T-cell (primary cell): ENCODE data around the gene KRT4. TPM values are rescaled to one million over a fixed set of nuclear protein-coding genes. Genes with fewer than 3 reads are reported as not detected.

ENCODE experiments used
- ATAC-seq, 4 experiments: fragments of 200-7000 bp in 3 of 4; fragments of 150-1000 bp in 1 of 4; cut with Tn5 transposase; replicated peaks in 1 of 4; 1 replicate in 3 of 4; 2 replicates in 1 of 4; pipeline ENCODE4 v1.10.0; 2021; ENCODE audit warnings: moderate library complexity in 3 of 4, mild to moderate bottlenecking in 2 of 4, moderate number of reproducible peaks in 1 of 4
- CTCF ChIA-PET, 2 donors: fragments of 300-600 bp; sonication (Branson Sonifier 250); formaldehyde crosslinking; loops; one replicate each; lab custom pipeline; 2022; ENCODE audit warnings: antibody characterized with exemption in 2 of 2; lab: Charles Lee
- POLR2A ChIA-PET, 2 donors: fragments of 300-600 bp; sonication (Branson Sonifier 250); formaldehyde crosslinking; loops; one replicate each; lab custom pipeline; 2022; ENCODE audit warnings: antibody characterized with exemption in 2 of 2; lab: Charles Lee
- DNase-seq, 35 experiments: peaks; one replicate each; pipeline versions ENCODE4 v3.0.0 to v3.0.0-alpha.2; 2013 to 2023
- H3K27ac ChIP-seq: one replicate; pipeline ENCODE4 v1.5.1; 2013; ENCODE audit warnings: low read length
- H3K27me3 ChIP-seq, 2 experiments: replicated peaks in 1 of 2; 1 replicate in 1 of 2; 2 replicates in 1 of 2; pipeline versions ENCODE4 v1.6.1 to v1.7.0; 2013; ENCODE audit warnings: low read length in 1 of 2, mixed read lengths in 1 of 2; ENCODE audit not compliant: control insufficient read depth in 2 of 2, insufficient read depth in 2 of 2; ENCODE audit errors: extremely low read depth in 1 of 2
- H3K36me3 ChIP-seq, 2 donors: 1 replicate in 1 of 2; 2 replicates in 1 of 2; pipeline versions ENCODE4 v1.6.1 to v1.7.0; 2013; ENCODE audit warnings: low read length in 1 of 2; ENCODE audit not compliant: control insufficient read depth in 2 of 2, insufficient read depth in 1 of 2; ENCODE audit errors: extremely low read depth in 1 of 2
- H3K4me1 ChIP-seq, 2 experiments: 1 replicate in 1 of 2; 2 replicates in 1 of 2; pipeline versions ENCODE4 v1.6.1 to v1.7.0; 2013; ENCODE audit warnings: low read length in 2 of 2, mixed read lengths in 1 of 2; ENCODE audit not compliant: insufficient read depth in 2 of 2, control insufficient read depth in 1 of 2; ENCODE audit errors: extremely low read depth in 1 of 2
- H3K4me3 ChIP-seq, 2 donors: 1 replicate in 1 of 2; 2 replicates in 1 of 2; pipeline versions ENCODE4 v1.5.1 to v1.7.0; 2013; ENCODE audit warnings: mild to moderate bottlenecking in 2 of 2, low read length in 1 of 2, moderate library complexity in 1 of 2; ENCODE audit not compliant: control insufficient read depth in 1 of 2; ENCODE audit errors: extremely low read depth in 1 of 2
- H3K9me3 ChIP-seq: 2 replicates; pipeline ENCODE4 v1.7.0; 2013
- H3K27ac Mint-ChIP-seq, 2 donors: one replicate each; pipeline ENCODE4 v1.8.0; 2020 to 2021; ENCODE audit warnings: mild to moderate bottlenecking in 2 of 2, mixed read lengths in 2 of 2
- H3K27me3 Mint-ChIP-seq, 2 donors: one replicate each; pipeline ENCODE4 v1.8.0; 2021 to 2022; ENCODE audit warnings: mixed read lengths in 2 of 2
- H3K36me3 Mint-ChIP-seq: one replicate; pipeline ENCODE4 v1.8.0; 2021; ENCODE audit warnings: mixed read lengths
- H3K4me1 Mint-ChIP-seq, 3 donors: one replicate each; pipeline ENCODE4 v1.8.0; 2020 to 2022; ENCODE audit warnings: mixed read lengths in 3 of 3, mild to moderate bottlenecking in 1 of 3
- H3K4me3 Mint-ChIP-seq, 3 donors: one replicate each; pipeline ENCODE4 v1.8.0; 2020 to 2022; ENCODE audit warnings: mild to moderate bottlenecking in 3 of 3, mixed read lengths in 3 of 3, moderate library complexity in 3 of 3
- H3K9me3 Mint-ChIP-seq, 3 donors: one replicate each; pipeline ENCODE4 v1.8.0; 2020 to 2022; ENCODE audit warnings: mixed read lengths in 3 of 3
- WGBS: methylation state at CpG from one replicate; pipeline ENCODE4 v1.1.5; 2013; ENCODE audit warnings: missing lambda C conversion rate; ENCODE audit not compliant: insufficient coverage; 5-methylcytosine and 5-hydroxymethylcytosine counted together
- total RNA-seq, 35 experiments: library from RNA in 6 of 35; stranded (reverse) in 6 of 35; fragments of 120-200 nt in 1 of 35; gene quantifications; one replicate each; pipeline versions ENCODE4 v1.2.1 to v1.2.4 and lab custom pipeline; 2013 to 2026

KRT4 gene
- total RNA-seq, 5 donors from 2014 or later (not counting 1 experiment from before 2014, with no cell fraction given): not detected

GRCh38 chr12:52846356-52846970 lies 32.5 kb upstream of the KRT4 start:
- POLR2A ChIA-PET: no interaction called here
- CTCF ChIA-PET: no interaction called here
- H3K36me3 Mint-ChIP-seq: no peaks in the 10 kb centered on the region
- DNase-seq (no peak), ATAC-seq (no peak)
- Histone ChIP-seq H3K27me3 (peaks cover 0 to 28% of the 10 kb centered on the region in 2 experiments), H3K9me3 (no peaks in the 10 kb centered on the region), H3K27ac (no peak overlapping the region), H3K4me1 (no peaks in the 10 kb centered on the region), H3K36me3 (no peaks in the 10 kb centered on the region), H3K4me3 (no peak overlapping the region)
- no peak overlapping the region for H3K4me3 Mint-ChIP-seq
- 74% methylated on average over 6 of the region's 8 CpGs for whole genome bisulfite sequencing
- peaks cover 8% of the 10 kb centered on the region in 2 donors for H3K27me3 Mint-ChIP-seq
- peaks cover 0 to 4% (median 4%) of the 10 kb centered on the region in 3 donors for H3K4me1 Mint-ChIP-seq
- no peak overlapping the region for H3K27ac Mint-ChIP-seq
- H3K9me3 Mint-ChIP-seq: no peaks in the 10 kb centered on the region

DNA sequence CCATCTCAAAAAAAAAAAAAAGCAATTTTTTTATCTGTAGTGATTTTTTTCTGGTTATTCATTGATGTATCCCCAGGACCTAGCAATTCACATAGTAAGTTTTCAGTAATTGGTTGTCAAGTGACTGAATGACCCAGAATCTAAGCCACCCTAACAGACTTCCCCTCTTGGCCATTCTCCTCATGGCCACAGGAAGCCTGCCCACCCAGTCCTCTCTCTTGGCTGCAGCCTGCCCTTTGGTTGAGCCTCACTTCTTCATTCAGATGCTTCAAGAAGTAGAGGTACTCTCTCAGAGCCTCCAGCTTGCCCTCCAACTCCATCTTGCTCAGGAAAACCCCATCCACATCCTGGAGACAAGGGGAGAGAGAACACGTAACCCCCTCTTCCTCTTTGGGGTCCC lies 32.0 kb upstream of the KRT4 start:
- ChIA-PET POLR2A (no interaction called here), CTCF (interaction anchor here in 1 of 2 donors (0.7 kb wide), 1 partner anchor 327 kb away, joined by 4 read pairs; no protein-coding TSS in a partner anchor)
- peaks cover 0 to 26% of the 10 kb centered on the region in 2 experiments for H3K27me3 ChIP-seq
- no peaks in the 10 kb centered on the region for H3K4me1 ChIP-seq
- DNase-seq: no peak
- no peaks in the 10 kb centered on the region for H3K36me3 Mint-ChIP-seq
- H3K27ac Mint-ChIP-seq: no peak overlapping the region
- no peak overlapping the region for H3K4me3 Mint-ChIP-seq
- no peaks in the 10 kb centered on the region for H3K36me3 ChIP-seq
- peaks cover 8% of the 10 kb centered on the region in 2 donors for H3K27me3 Mint-ChIP-seq
- WGBS: no CpG with 5 or more reads among the region's 1 CpG
- no peak for ATAC-seq
- H3K4me1 Mint-ChIP-seq: peaks cover 0 to 5% (median 4%) of the 10 kb centered on the region in 3 donors
- no peak overlapping the region for H3K27ac ChIP-seq
- no peaks in the 10 kb centered on the region for H3K9me3 ChIP-seq
- no peaks in the 10 kb centered on the region for H3K9me3 Mint-ChIP-seq
- H3K4me3 ChIP-seq: no peak overlapping the region

DNA sequence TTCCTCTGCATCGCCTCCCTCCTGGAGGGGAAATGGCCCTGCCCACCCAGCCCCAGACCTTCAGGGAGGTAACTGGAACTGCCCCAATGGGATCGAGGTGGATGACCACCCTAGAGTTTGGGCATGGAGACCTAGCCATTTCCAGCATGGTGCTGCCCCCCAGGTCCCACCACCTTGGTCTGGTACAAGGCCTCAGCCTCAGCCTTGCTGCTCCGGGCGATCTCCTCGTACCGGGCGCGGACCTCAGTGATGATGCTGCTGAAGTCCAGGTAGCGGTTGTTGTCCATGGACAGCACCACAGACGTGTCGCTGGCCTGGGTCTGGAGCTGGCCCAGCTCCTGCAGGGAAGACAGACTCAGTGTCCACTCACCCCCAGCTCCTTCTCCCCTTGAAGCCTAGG lies 30.5 kb upstream of the KRT4 start:
- H3K36me3 ChIP-seq: no peaks in the 10 kb centered on the region
- H3K9me3 Mint-ChIP-seq: no peaks in the 10 kb centered on the region
- DNase-seq (no peak), ATAC-seq (no peak)
- peaks cover 8 to 10% of the 10 kb centered on the region in 2 donors for H3K27me3 Mint-ChIP-seq
- no peaks in the 10 kb centered on the region for H3K9me3 ChIP-seq
- H3K36me3 Mint-ChIP-seq: no peaks in the 10 kb centered on the region
- 91% methylated on average over 8 of the region's 11 CpGs for WGBS
- H3K4me3 ChIP-seq: no peak overlapping the region
- no peak overlapping the region for H3K27ac ChIP-seq
- ChIA-PET CTCF (no interaction called here), POLR2A (no interaction called here)
- no peak overlapping the region for H3K4me3 Mint-ChIP-seq
- H3K27ac Mint-ChIP-seq: no peak overlapping the region
- peaks cover 0 to 34% of the 10 kb centered on the region in 2 experiments for H3K27me3 ChIP-seq
- H3K4me1 ChIP-seq: no peaks in the 10 kb centered on the region
- peaks cover 0 to 5% (median 4%) of the 10 kb centered on the region in 3 donors for H3K4me1 Mint-ChIP-seq

- no peak overlapping the region for H3K4me3 Mint-ChIP-seq
- DNase-seq (no peak), ATAC-seq (no peak)
- Histone ChIP-seq H3K4me3 (no peak overlapping the region), H3K36me3 (no peaks in the 10 kb centered on the region), H3K27me3 (peaks cover 0 to 36% of the 10 kb centered on the region in 2 experiments), H3K9me3 (no peaks in the 10 kb centered on the region), H3K27ac (no peak overlapping the region), H3K4me1 (peaks cover 3 to 25% of the 10 kb centered on the region in 2 experiments)
- peaks cover 5 to 25% of the 10 kb centered on the region in 2 donors for H3K27me3 Mint-ChIP-seq
- ChIA-PET CTCF (interaction anchor here in 1 of 2 donors (0.5 kb wide), 1 partner anchor 20 kb away, joined by 3 read pairs; no protein-coding TSS in a partner anchor), POLR2A (no interaction called here)
- WGBS: 84% methylated on average over 16 of the region's 18 CpGs
- H3K9me3 Mint-ChIP-seq: no peaks in the 10 kb centered on the region
- no peaks in the 10 kb centered on the region for H3K36me3 Mint-ChIP-seq
- peaks cover 24 to 30% (median 29%) of the 10 kb centered on the region in 3 donors for H3K4me1 Mint-ChIP-seq
- no peak overlapping the region for H3K27ac Mint-ChIP-seq
These were observed 25.7 kb upstream of the KRT4 start for GRCh38 chr12:52839436-52840105.

DNA sequence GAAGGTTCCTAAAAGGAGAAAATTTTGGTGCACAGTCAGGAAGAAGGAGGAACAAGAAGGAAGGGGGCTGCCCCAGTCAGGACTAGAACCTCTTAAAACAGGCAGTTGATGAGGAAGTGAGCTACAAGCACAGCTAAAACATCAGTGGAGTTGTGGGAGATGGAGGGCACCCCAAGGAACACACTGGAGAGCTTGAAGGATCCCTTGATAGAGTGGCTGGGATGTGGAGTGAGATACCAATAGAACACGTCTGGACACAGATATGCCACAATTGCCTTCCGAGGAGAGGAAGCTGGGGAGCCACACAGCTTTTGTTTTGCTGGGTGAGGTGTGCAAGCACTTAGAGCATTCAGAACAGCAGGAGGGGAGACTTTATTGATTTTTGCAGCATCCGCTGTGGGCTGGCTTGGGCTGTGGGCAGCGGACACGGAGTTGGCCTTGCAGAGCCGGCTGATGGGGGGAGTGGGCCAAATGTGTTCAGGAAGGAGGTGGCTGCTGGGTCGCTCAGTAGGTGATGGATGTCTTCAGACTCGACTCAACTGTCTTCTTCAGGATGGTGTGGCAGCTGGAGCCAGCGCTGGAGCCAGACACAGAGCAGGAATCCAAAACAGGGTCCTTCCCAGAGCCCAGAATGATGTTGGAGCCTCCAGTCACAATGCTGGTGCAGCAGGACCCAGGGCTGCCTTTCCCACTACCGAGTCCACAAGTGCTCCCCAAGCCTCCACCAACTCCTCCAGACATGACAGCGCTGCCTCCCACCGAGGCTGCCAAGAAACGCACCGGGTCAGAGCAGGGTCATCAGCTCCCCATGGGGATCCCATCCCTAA lies 24.9 kb upstream of the KRT4 start:
- ChIA-PET CTCF (interaction anchor here in 1 of 2 donors (0.6 kb wide), 1 partner anchor 896 kb away, joined by 3 read pairs; no protein-coding TSS in a partner anchor), POLR2A (no interaction called here)
- Mint-ChIP-seq H3K4me1 (peaks cover 24 to 30% (median 29%) of the 10 kb centered on the region in 3 donors), H3K27ac (no peak overlapping the region), H3K36me3 (no peaks in the 10 kb centered on the region), H3K4me3 (no peak overlapping the region), H3K9me3 (no peaks in the 10 kb centered on the region), H3K27me3 (peaks cover 5 to 25% of the 10 kb centered on the region in 2 donors)
- H3K27ac ChIP-seq: no peak overlapping the region
- WGBS: 70% methylated on average over 9 of the region's 14 CpGs
- H3K9me3 ChIP-seq: no peaks in the 10 kb centered on the region
- DNase-seq (no peak), ATAC-seq (no peak)
- peaks cover 3 to 25% of the 10 kb centered on the region in 2 experiments for H3K4me1 ChIP-seq
- no peaks in the 10 kb centered on the region for H3K36me3 ChIP-seq
- H3K4me3 ChIP-seq: no peak overlapping the region
- peaks cover 0 to 35% of the 10 kb centered on the region in 2 experiments for H3K27me3 ChIP-seq
